ENCODE results near the gene CSRP2. TPM values are rescaled to one million over a fixed set of nuclear protein-coding genes. Genes with fewer than 3 reads are reported as not detected.
A peak's percentile ranks its signal among the peaks of the same experiment; 100 is the strongest.

CSRP2 gene
- polyA plus RNA-seq, 4 donors: 76.0 to 107 (median 87.4) TPM

DNA sequence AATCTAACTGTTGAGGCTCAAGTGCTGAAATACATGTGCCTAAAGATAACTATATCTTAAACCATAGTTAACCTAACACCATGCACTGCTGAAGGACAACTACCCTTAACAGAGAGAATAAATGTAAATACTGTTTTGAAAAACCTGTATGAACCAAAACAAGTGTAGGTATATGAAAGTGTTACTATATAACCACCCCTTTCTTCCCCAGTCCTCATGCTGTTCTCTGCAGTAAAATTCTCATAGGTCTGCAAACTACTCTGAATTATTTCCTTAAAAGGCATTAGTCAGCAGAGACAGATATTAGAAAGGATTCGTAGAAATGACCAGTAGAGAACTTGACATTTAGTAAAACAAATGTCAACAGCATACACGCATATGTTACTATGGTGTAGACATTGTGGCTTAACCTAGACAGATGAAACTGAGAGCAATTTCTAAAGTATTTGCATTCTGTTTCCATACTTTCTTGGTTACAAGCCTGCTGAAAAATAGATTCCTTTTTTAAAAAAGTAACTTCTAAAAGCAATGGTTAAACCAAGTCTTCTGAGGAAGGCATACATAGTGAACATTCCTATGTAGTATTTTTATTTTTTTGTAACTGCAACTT is 13.9 kb downstream of the CSRP2 start:
- no peak for DNase-seq (ENCODE audit: low read depth in 4 of 4, low spot score in 2 of 4)

DNA sequence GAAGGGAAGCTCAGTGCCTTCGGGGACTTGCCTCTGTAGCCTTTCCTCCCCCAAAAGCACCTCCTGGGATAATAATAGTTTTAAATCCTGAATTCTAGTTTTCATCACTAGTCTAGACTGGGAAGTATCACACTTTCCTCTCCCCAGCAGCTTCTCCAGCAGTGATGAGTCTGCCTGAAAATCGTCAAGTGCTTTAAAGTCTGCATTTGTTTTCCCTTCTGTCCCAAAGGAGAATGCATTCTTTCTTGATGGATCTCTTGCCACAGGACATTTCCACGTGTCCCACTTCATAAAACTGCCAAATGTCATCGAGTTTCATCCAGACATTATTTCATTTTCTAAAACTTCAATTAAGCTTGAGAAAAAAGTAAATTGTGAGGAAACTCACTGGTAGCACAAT is 15.0 kb downstream of the CSRP2 start:
- DNase-seq (ENCODE audit: low read depth in 4 of 4, low spot score in 2 of 4): no peak

- DNase-seq (ENCODE audit: low read depth in 4 of 4, low spot score in 2 of 4): no peak
These were observed 15.7 kb downstream of the CSRP2 start for GRCh38 chr12:76863005-76863670.

GRCh38 chr12:76860256-76860655 is 18.6 kb downstream of the CSRP2 start:
- DNase-seq (ENCODE audit: low read depth in 4 of 4, low spot score in 2 of 4): no peak

DNA sequence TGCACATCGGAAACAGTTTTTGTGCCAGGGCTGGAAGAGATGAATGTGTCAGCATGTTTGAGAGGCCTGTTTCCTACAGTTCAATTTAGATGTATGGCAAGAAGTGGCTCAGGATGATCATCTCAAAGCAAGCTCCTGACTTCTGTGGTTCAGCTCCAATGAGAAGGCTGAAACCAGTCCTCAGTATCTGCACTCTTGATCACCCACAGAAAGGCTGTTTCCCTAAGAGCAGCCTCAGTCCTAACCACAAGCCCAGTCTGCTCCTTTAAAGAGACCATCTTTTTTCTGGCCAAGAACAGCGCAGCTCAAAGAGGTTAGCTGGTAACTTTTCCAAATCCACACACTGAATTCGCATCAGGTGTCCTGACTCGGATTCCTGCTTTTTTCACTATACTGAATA is 19.2 kb downstream of the CSRP2 start:
- no peak for DNase-seq (ENCODE audit: low read depth in 4 of 4, low spot score in 2 of 4)

- DNase-seq (ENCODE audit: low read depth in 4 of 4, low spot score in 2 of 4): no peak
These were observed 22.7 kb downstream of the CSRP2 start for GRCh38 chr12:76856018-76856644.

DNA sequence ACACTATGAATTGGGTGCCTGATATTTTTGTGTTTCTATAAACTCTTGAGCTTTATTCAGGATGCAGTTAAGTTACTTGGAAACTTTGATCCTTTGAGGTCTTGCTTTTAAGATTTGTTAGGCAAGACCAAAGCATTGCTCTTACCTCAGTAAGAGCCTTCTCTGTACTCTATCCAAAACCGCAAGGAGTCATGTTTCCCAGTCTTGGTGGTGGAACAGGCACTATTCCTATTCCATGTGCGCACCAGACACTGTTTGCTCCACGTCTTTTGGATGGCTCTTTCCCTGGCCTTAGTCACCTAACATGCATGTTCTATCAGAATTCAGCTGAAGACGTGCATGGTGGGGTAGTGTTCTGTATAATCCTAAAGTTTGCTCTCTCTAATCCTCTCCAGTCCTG is 23.5 kb downstream of the CSRP2 start:
- DNase-seq (ENCODE audit: low read depth in 4 of 4, low spot score in 2 of 4): no peak

DNA sequence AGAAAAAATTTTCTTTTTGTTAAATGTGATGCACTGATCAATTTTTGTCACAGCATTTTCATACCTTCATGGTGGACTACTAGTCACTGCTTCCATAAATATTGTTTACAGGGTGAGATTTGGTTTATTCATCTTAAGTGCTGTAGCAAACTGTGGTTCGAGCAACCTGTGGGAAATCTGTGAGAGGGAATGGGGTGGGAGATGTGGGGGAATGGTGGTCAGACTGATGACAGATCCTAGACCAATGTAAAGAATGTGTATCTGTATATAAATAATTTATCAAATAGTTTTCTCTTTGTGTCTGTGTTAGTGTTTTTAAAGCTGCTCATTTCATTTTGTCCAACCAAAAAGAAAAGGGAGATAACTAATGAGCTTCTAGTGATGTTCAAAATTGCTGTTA is 26.7 kb downstream of the CSRP2 start:
- DNase-seq (ENCODE audit: low read depth in 4 of 4, low spot score in 2 of 4): no peak

- DNase-seq (ENCODE audit: low read depth in 4 of 4, low spot score in 2 of 4): no peak
These were observed 30.7 kb downstream of the CSRP2 start for GRCh38 chr12:76848132-76848531.

DNA sequence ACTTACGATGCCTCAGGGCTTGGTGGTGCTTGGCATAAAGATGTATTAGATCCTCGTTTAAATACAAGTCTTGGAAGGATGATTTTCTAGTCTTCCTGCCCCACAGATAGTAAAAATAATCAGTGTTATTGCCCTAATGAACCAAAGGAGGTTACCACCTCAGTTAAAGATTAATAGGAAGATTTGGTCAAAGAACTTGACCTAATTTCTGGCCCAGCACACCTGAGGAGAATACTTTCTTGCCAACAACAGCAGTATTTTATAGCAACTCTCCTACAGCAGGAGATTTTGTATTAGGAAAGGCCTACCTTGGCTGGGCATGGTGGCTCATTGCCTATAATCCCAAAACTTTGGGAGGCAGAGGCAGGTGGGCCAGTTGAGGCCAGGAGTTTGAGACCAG is 31.6 kb downstream of the CSRP2 start:
- DNase-seq (ENCODE audit: low read depth in 4 of 4, low spot score in 2 of 4): no peak

GRCh38 chr12:76836633-76837032 is 42.2 kb downstream of the CSRP2 start:
- DNase-seq (ENCODE audit: low read depth in 4 of 4, low spot score in 2 of 4): no peak

- no peak for DNase-seq (ENCODE audit: low read depth in 4 of 4, low spot score in 2 of 4)
These were observed 48.4 kb downstream of the CSRP2 start for GRCh38 chr12:76830436-76830835.

DNA sequence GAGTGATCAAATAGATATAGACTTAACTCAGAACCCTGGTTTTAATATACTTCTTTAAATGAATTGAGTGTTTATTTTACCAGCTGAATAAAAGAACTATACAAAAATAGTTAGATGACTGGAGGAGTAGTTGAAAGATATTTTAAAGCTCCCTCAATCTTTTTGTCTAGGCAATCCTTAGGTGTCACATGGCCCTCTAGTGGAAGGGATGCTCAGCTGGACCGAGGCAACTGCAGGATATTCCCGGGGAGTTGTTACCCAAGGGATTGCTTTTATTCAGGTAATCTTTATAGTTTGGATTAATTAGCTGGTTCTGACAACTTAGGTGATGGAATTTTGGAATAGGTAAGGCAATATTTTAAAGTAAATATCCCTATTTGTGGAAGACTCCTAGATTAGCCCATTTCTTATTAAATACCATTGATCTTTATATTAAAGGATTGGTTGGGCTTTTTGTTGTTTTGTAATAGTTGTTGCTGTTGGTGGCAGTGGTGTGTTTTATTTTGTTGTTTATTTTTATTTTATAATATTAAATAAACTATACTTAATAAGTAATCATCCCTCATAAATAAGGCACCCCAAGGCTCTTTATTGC is 57.8 kb downstream of the CSRP2 start:
- peak in 1 of 4 donors; percentile 13 for DNase-seq (ENCODE audit: low read depth in 4 of 4, low spot score in 2 of 4)

DNA sequence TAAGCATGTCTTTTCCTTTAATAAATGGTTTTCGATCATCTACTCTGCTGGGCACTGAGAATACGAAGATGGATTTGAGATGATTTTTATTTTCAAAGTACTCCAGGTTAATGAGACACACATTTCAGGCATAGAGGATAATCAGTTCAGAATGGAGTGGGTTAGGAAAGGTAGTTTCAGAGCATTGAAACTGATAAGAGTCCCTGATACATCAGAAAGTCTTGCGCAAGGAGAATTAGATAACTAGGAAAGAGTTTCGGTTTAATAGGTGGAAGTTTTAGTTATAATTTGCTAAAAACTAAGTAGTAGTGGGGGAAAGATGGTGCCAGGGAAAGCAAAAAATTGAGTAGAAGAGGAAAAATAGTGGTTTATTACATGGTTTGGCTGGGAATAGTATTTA is 64.8 kb downstream of the CSRP2 start:
- no peak for DNase-seq (ENCODE audit: low read depth in 4 of 4, low spot score in 2 of 4)

GRCh38 chr12:76813265-76813664 is 65.6 kb downstream of the CSRP2 start:
- no peak for DNase-seq (ENCODE audit: low read depth in 4 of 4, low spot score in 2 of 4)

GRCh38 chr12:76811976-76812375 is 66.8 kb downstream of the CSRP2 start:
- DNase-seq (ENCODE audit: low read depth in 4 of 4, low spot score in 2 of 4): no peak

GRCh38 chr12:76810671-76811419 is 68.0 kb downstream of the CSRP2 start:
- DNase-seq (ENCODE audit: low read depth in 4 of 4, low spot score in 2 of 4): no peak
